ENCODE results near the gene CFAP299.

GRCh38 chr4:80873571-80873970 is 538.0 kb downstream of the CFAP299 start:
- TF ChIP-seq CTCF (conservative IDR thresholded peaks at IDR 0.05; ENCODE audit: low read length), result no peak
- no peak for TF ChIP-seq EZH2phosphoT487 (IDR thresholded peaks at IDR 0.05; ENCODE audit: borderline replicate concordance)

All from Loucy (cell line).